H4 (cell line): ENCODE results near the gene PCDHGB2. TPM values are rescaled to one million over a fixed set of nuclear protein-coding genes. Genes with fewer than 3 reads are reported as not detected.
"Not testable (repeated sequence)": the region's sequence is repeated elsewhere in the genome, so short reads cannot be mapped to it uniquely, and the experiment has no call there.

Experiments
- DNase-seq: peaks from one replicate; pipeline ENCODE4 v3.0.0-alpha.2; 2015; ENCODE audit warnings: low spot score
- total RNA-seq: library from RNA; depleted of rRNA; stranded (reverse); fragments of >200 nt; shearing (Covaris generic); gene quantifications from 2 replicates; pipeline ENCODE4 v1.2.3, GENCODE V29; 2014

Gene PCDHGB2
- total RNA-seq, 1 experiment from 2014 or later = 1.6 TPM

DNA sequence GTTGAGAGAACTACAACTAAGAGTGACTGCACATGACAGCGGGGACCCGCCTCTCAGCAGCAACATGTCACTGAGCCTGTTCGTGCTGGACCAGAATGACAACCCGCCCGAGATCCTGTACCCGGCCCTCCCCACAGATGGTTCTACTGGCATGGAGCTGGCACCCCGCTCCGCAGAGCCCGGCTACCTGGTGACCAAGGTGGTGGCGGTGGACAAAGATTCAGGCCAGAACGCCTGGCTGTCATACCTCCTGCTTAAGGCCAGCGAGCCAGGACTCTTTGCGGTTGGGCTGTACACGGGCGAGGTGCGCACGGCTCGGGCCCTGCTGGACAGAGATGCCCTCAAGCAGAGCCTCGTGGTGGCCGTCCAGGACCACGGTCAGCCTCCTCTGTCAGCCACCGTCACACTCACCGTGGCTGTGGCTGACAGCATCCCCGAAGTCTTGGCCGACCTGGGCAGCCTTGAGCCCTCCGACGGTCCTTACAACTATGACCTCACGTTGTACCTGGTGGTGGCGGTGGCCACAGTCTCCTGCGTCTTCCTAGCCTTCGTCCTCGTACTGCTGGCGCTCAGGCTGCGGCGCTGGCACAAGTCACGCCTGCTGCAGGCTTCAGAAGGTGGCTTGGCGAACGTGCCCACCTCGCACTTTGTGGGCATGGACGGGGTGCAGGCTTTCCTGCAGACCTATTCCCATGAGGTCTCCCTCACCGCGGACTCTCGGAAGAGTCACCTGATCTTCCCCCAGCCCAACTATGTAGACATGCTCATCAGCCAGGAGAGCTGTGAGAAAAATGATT is 24.9 kb downstream of the PCDHGB2 start:
- DNase-seq = no peak

DNA sequence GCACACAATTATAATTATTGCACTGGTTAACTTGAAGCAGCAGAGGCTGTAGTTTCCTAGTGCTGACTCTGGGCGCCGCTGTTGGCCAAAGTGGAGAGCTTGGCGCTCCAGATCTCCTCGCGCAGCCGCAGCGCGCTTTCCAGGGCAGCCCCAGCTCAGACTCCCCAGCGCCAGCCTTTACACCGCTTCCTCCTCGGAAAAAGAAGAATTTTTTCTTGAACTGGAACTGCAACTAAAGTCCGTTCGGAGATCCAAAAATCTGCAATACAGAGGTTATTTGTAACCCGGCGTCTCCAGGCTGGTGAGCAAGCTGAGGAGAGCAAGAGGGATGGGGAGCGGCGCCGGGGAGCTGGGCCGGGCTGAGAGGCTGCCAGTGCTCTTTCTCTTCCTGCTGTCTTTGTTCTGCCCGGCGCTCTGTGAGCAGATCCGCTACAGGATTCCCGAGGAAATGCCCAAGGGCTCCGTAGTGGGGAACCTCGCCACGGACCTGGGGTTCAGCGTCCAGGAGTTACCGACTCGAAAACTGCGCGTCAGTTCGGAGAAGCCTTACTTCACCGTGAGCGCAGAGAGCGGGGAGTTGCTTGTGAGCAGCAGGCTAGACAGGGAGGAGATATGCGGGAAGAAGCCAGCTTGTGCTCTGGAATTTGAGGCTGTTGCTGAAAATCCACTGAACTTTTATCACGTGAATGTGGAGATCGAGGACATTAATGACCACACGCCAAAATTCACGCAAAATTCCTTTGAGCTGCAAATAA is 27.9 kb downstream of the PCDHGB2 start, which contains the start of gene PCDHGB4:
Gene PCDHGB4 (plus strand): TSS at position 142 of the 755 bp plus-strand sequence. CDS start 187 bp downstream, at position 329.
- not testable (repeated sequence) for DNase-seq

DNA sequence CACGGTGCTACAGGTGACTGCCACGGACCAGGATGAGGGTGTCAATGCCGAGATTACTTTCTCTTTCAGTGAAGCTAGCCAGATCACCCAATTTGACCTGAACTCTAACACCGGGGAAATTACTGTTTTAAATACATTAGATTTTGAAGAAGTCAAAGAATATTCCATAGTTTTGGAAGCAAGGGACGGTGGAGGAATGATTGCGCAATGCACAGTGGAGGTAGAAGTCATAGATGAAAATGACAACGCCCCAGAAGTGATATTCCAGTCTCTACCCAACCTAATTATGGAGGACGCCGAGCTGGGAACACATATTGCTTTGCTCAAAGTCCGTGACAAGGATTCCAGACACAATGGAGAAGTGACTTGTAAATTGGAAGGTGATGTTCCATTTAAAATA is 28.9 kb downstream of the PCDHGB2 start:
- DNase-seq = no peak

DNA sequence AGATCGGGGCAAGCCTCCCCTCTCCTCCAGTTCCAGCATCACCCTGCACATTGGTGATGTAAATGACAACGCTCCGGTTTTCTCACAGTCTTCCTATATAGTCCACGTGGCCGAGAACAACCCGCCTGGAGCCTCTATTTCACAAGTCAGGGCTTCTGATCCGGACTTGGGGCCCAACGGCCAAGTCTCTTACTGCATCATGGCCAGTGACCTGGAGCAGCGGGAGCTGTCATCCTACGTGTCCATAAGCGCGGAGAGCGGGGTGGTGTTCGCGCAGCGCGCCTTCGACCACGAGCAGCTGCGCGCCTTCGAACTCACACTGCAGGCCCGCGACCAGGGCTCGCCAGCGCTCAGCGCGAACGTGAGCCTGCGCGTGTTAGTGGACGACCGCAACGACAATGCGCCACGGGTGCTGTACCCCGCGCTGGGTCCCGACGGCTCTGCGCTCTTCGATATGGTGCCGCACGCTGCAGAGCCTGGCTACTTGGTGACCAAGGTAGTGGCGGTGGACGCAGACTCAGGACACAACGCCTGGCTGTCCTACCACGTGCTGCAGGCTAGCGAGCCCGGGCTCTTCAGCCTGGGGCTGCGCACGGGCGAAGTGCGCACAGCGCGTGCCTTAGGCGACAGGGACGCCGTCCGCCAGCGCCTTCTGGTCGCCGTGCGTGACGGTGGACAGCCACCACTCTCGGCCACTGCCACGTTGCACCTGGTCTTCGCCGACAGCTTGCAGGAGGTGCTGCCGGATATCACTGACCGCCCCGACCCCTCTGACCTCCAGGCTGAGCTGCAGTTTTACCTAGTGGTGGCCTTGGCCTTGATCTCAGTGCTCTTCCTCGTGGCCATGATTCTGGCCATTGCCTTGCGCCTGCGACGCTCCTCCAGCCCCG is 29.6 kb downstream of the PCDHGB2 start:
- no peak for DNase-seq

- no peak for DNase-seq
These were observed 32.8 kb downstream of the PCDHGB2 start, which contains the start of gene PCDHGA8 for GRCh38 chr5:141392429-141393198. Gene PCDHGA8 (plus strand): TSS chr5:141392633. CDS start chr5:141392814, 181 bp downstream.

DNA sequence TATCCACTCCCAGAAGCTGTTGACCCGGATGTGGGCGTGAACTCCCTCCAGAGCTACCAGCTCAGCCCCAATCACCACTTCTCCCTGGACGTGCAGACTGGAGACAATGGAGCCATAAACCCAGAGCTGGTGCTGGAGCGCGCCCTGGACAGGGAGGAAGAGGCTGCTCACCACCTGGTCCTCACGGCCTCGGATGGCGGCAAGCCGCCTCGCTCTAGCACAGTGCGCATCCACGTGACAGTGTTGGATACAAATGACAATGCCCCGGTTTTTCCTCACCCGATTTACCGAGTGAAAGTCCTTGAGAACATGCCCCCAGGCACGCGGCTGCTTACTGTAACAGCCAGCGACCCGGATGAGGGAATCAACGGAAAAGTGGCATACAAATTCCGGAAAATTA is 33.5 kb downstream of the PCDHGB2 start:
- DNase-seq = no peak

DNA sequence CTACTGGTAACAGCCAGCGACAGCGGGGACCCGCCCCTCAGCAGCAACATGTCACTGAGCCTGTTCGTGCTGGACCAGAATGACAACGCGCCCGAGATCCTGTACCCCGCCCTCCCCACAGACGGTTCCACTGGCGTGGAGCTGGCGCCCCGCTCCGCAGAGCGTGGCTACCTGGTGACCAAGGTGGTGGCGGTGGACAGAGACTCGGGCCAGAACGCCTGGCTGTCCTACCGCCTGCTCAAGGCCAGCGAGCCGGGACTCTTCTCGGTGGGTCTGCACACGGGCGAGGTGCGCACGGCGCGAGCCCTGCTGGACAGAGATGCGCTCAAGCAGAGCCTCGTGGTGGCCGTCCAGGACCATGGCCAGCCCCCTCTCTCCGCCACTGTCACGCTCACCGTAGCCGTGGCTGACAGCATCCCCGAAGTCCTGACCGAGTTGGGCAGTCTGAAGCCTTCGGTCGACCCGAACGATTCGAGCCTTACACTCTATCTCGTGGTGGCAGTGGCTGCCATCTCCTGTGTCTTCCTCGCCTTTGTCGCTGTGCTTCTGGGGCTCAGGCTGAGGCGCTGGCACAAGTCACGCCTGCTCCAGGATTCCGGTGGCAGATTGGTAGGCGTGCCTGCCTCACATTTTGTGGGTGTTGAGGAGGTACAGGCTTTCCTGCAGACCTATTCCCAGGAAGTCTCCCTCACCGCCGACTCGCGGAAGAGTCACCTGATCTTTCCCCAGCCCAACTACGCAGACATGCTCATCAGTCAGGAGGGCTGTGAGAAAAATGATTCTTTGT is 34.8 kb downstream of the PCDHGB2 start:
- not testable (repeated sequence) for DNase-seq

DNA sequence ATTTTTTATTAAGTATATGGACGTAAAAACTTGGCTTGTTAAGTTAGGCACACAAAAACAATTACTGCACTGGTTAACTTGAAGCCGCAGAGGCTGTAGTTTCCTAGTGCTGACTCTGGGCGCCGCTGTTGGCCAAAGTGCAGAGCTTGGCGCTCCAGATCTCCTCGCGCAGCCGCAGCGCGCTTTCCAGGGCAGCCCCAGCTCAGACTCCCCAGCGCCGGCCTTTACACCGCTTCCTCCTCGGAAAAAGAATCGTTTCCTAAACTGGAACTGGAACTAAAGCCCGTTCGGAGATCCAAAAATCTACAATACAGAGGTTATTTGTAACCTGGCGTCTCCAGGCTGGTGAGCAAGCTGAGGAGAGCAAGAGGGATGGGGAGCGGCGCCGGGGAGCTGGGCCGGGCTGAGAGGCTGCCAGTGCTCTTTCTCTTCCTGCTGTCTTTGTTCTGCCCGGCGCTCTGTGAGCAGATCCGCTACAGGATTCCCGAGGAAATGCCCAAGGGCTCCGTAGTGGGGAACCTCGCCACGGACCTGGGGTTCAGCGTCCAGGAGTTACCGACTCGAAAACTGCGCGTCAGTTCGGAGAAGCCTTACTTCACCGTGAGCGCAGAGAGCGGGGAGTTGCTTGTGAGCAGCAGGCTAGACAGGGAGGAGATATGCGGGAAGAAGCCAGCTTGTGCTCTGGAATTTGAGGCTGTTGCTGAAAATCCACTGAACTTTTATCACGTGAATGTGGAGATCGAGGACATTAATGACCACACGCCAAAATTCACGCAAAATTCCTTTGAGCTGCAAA is 38.2 kb downstream of the PCDHGB2 start, which contains the start of gene PCDHGB5:
Gene PCDHGB5 (plus strand): TSS at position 192 of the 796 bp plus-strand sequence. CDS start 181 bp downstream, at position 373.
- DNase-seq = not testable (repeated sequence)

DNA sequence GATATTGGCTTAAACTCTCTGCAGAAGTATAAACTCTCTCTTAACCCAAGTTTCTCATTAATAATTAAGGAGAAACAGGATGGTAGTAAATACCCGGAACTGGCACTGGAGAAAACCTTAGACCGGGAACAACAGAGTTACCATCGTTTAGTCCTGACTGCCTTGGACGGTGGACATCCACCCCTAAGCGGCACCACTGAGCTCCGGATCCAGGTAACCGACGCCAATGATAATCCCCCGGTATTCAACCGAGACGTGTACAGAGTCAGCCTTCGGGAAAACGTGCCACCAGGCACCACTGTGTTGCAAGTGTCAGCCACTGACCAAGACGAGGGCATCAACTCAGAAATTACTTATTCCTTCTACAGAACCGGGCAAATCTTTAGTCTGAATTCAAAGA is 38.8 kb downstream of the PCDHGB2 start:
- no peak for DNase-seq

DNA sequence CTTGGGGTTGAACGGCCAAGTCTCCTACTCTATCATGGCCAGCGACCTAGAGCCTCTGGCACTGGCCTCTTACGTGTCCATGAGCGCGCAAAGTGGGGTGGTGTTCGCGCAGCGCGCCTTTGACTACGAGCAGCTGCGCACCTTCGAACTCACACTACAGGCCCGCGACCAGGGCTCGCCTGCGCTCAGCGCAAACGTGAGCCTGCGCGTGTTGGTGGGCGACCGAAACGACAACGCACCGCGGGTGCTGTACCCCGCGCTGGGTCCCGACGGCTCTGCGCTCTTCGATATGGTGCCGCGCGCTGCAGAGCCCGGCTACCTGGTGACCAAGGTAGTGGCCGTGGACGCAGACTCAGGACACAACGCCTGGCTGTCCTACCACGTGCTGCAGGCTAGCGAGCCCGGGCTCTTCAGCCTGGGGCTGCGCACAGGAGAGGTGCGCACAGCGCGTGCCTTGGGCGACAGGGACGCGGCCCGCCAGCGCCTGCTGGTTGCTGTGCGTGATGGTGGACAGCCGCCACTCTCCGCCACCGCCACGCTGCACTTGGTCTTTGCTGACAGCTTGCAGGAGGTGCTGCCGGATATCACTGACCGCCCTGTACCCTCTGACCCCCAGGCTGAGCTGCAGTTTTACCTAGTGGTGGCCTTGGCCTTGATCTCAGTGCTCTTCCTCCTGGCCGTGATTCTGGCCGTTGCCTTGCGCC is 39.9 kb downstream of the PCDHGB2 start:
- DNase-seq = no peak

GRCh38 chr5:141402553-141403243 is 42.9 kb downstream of the PCDHGB2 start, which contains the start of gene PCDHGA9:
Gene PCDHGA9 (plus strand): TSS chr5:141402778. CDS start chr5:141402953, 175 bp downstream.
- no peak for DNase-seq

DNA sequence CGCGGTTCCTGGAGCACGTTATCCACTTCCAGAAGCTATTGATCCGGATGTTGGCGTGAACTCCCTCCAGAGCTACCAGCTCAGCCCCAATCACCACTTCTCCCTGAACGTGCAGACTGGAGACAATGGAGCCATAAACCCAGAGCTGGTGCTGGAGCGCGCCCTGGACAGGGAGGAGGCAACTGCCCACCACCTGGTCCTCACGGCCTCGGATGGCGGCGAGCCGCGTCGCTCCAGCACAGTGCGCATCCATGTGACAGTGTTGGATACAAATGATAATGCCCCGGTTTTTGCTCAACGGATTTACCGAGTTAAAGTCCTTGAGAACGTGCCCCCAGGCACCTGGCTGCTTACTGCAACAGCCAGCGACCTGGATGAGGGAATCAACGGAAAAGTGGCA is 43.6 kb downstream of the PCDHGB2 start:
- DNase-seq = no peak

- DNase-seq = not testable (repeated sequence)
These were observed 48.2 kb downstream of the PCDHGB2 start, which contains the start of gene PCDHGB6 for GRCh38 chr5:141407790-141408505. Gene PCDHGB6 (plus strand): TSS chr5:141408021. CDS start chr5:141408203, 182 bp downstream.

DNA sequence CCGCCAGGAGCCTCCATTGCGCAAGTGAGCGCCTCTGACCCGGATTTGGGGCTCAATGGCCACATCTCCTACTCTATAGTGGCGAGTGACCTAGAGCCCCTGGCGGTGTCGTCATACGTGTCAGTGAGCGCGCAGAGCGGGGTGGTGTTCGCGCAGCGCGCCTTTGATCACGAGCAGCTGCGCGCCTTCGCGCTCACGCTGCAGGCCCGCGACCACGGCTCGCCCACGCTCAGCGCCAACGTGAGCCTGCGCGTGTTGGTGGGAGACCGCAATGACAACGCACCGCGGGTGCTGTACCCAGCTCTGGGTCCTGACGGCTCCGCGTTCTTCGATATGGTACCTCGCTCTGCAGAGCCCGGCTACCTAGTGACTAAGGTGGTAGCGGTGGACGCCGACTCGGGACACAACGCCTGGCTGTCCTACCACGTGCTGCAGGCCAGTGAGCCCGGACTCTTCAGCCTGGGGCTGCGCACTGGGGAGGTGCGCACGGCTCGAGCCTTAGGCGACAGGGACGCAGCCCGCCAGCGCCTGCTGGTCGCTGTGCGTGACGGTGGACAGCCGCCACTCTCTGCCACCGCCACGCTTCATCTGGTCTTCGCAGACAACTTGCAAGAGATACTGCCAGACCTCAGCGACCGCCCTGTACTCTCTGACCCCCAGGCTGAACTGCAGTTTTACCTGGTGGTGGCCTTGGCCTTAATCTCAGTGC is 50.0 kb downstream of the PCDHGB2 start:
- DNase-seq = no peak

DNA sequence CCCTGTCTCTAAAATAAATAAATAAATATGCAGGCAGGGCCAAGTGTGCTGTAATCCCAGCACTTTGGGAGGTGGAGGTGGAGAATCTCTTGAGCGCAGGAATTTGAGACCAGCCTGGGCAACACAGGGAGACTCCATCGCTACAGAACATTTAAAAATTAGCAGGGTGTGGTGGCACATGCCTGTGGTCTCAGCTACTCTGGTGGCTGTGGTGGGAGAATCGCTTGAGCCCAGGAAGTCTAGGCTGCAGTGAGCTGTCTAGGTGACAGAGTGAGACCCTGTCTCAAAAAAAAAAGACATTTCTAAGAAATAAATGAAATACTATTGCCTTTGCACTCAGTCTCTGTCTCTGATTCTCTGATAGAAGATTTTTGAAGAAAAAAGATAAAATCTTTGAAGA is 51.8 kb downstream of the PCDHGB2 start:
- no peak for DNase-seq
